H1 (cell line): ENCODE measurements around the gene PSME1. TPM values are rescaled to one million over a fixed set of nuclear protein-coding genes. Genes with fewer than 3 reads are reported as not detected.
A peak's percentile ranks its signal among the peaks of the same experiment; 100 is the strongest.

Experiments
- CTCF ChIA-PET: fragments of 300-600 bp; sonication (Branson Sonifier 250); formaldehyde crosslinking; loops from one replicate; lab custom pipeline; 2021; ENCODE audit not compliant: partially characterized antibody; lab: Charles Lee
- POLR2A ChIA-PET: fragments of 300-600 bp; sonication (Branson Sonifier 250); formaldehyde crosslinking; loops from one replicate; lab custom pipeline; 2021; ENCODE audit warnings: inconsistent platforms; ENCODE audit not compliant: partially characterized antibody; lab: Charles Lee
- DNase-seq, 2 experiments: peaks; one replicate each; pipeline versions ENCODE4 v3.0.0 to v3.0.0-alpha.2; 2010 to 2022; ENCODE audit warnings: low spot score in 2 of 2, low read depth in 1 of 2, mixed read lengths in 1 of 2
- FAIRE-seq: peaks from 2 replicates; lab custom pipeline; 2011; peaks lifted over from hg19 to GRCh38; lab: Jason Lieb, UNC
- H2AFZ ChIP-seq: 2 replicates; pipeline ENCODE4 v1.8.1; 2012; ENCODE audit warnings: low read length, inconsistent platforms
- H2AK5ac ChIP-seq: 2 replicates; pipeline ENCODE4 v1.6.1; 2013; ENCODE audit warnings: low read depth, low read length
- H2BK120ac ChIP-seq: replicated peaks from 2 replicates; pipeline ENCODE3; 2013; ENCODE audit warnings: low read depth, low read length, inconsistent platforms
- H2BK12ac ChIP-seq: 2 replicates; pipeline ENCODE4 v1.6.1; 2013; ENCODE audit warnings: low read depth, low read length
- H2BK15ac ChIP-seq: 2 replicates; pipeline ENCODE4 v1.6.1; 2013; ENCODE audit warnings: low read length
- H2BK20ac ChIP-seq: 2 replicates; pipeline ENCODE4 v1.6.1; 2013; ENCODE audit warnings: low read length
- H2BK5ac ChIP-seq: 2 replicates; pipeline ENCODE4 v1.6.1; 2013; ENCODE audit warnings: low read depth, low read length
- H3K14ac ChIP-seq: 2 replicates; pipeline ENCODE4 v1.6.1; 2013; ENCODE audit warnings: inconsistent platforms; ENCODE audit not compliant: insufficient read length
- H3K18ac ChIP-seq: 2 replicates; pipeline ENCODE4 v1.6.1; 2013; ENCODE audit warnings: low read length; ENCODE audit errors: extremely low read depth
- H3K23ac ChIP-seq: 2 replicates; pipeline ENCODE4 v1.6.1; 2013; ENCODE audit warnings: inconsistent platforms; ENCODE audit not compliant: insufficient read length
- H3K23me2 ChIP-seq: 2 replicates; pipeline ENCODE4 v1.6.1; 2013; ENCODE audit warnings: low read depth, low read length
- H3K27ac ChIP-seq: 2 replicates; pipeline ENCODE4 v1.6.1; 2011; ENCODE audit warnings: low read depth, low read length, inconsistent platforms
- H3K27me3 ChIP-seq, 4 experiments: replicated peaks in 1 of 4; 1 replicate in 1 of 4; 2 replicates in 3 of 4; pipeline versions ENCODE4 v1.6.1 to v1.8.1; 2011 to 2013; ENCODE audit warnings: low read length in 3 of 4, mild to moderate bottlenecking in 3 of 4, inconsistent platforms in 2 of 4, mixed read lengths in 2 of 4, moderate library complexity in 1 of 4; ENCODE audit not compliant: control insufficient read depth in 3 of 4, insufficient read depth in 3 of 4; ENCODE audit errors: extremely low read depth in 1 of 4
- H3K36me3 ChIP-seq, 4 experiments: 2 replicates each; pipeline versions ENCODE4 v1.6.1 to v1.8.1; 2011 to 2013; ENCODE audit warnings: mild to moderate bottlenecking in 4 of 4, low read length in 3 of 4, moderate library complexity in 2 of 4, control low read depth in 1 of 4, inconsistent platforms in 1 of 4; ENCODE audit not compliant: insufficient read depth in 4 of 4, control insufficient read depth in 2 of 4
- H3K4ac ChIP-seq: replicated peaks from 2 replicates; pipeline ENCODE3; 2013; ENCODE audit warnings: low read length, low read depth, mixed read lengths, inconsistent platforms; ENCODE audit not compliant: insufficient read length
- H3K4me1 ChIP-seq, 4 experiments: replicated peaks in 1 of 4; 1 replicate in 1 of 4; 2 replicates in 3 of 4; pipeline versions ENCODE4 v1.6.1 to v1.8.1; 2011 to 2013; ENCODE audit warnings: low read length in 3 of 4, inconsistent platforms in 2 of 4, mixed read lengths in 1 of 4; ENCODE audit not compliant: insufficient read depth in 4 of 4, control insufficient read depth in 3 of 4
- H3K4me2 ChIP-seq, 2 experiments: 2 replicates each; pipeline versions ENCODE4 v1.6.1 to v1.8.1; 2011 to 2013; ENCODE audit warnings: low read depth in 2 of 2, low read length in 2 of 2, control low read depth in 1 of 2, inconsistent platforms in 1 of 2, mild to moderate bottlenecking in 1 of 2; ENCODE audit not compliant: insufficient read depth in 1 of 2
- H3K4me3 ChIP-seq, 4 experiments: fragments of 200-600, 300-600 bp in 1 of 4; sonication (generic), shearing (Covaris generic), sonication (Bioruptor Twin) in 1 of 4; 2 replicates each; pipeline versions ENCODE4 v1.5.1 to v1.8.1; 2011 to 2016; ENCODE audit warnings: low read length in 4 of 4, low read depth in 3 of 4, control low read depth in 2 of 4, inconsistent platforms in 2 of 4, mild to moderate bottlenecking in 2 of 4, mixed read lengths in 1 of 4, moderate library complexity in 1 of 4; ENCODE audit not compliant: insufficient read depth in 2 of 4; ENCODE audit errors: extremely low read depth in 1 of 4
- H3K56ac ChIP-seq: replicated peaks from 2 replicates; pipeline ENCODE3; 2013; ENCODE audit warnings: low read depth, mild to moderate bottlenecking, mixed read lengths, low read length, inconsistent platforms; ENCODE audit not compliant: insufficient read length
- H3K79me1 ChIP-seq: 2 replicates; pipeline ENCODE4 v1.6.1; 2013; ENCODE audit warnings: low read depth, low read length, control low read depth
- H3K79me2 ChIP-seq, 2 experiments: 2 replicates each; pipeline versions ENCODE4 v1.6.1 to v1.8.1; 2012 to 2013; ENCODE audit warnings: low read length in 2 of 2, mild to moderate bottlenecking in 2 of 2, inconsistent platforms in 1 of 2; ENCODE audit not compliant: insufficient read depth in 2 of 2, control insufficient read depth in 1 of 2
- H3K9ac ChIP-seq, 4 experiments: replicated peaks in 1 of 4; 1 replicate in 1 of 4; 2 replicates in 3 of 4; pipeline versions ENCODE4 v1.6.1 to v1.8.1; 2011 to 2013; ENCODE audit warnings: low read depth in 3 of 4, low read length in 3 of 4, control low read depth in 2 of 4, mild to moderate bottlenecking in 2 of 4, moderate library complexity in 2 of 4, inconsistent platforms in 1 of 4; ENCODE audit errors: extremely low read depth in 1 of 4
- H3K9me3 ChIP-seq, 2 experiments: 2 replicates each; pipeline versions ENCODE4 v1.6.1 to v1.8.1; 2012 to 2013; ENCODE audit warnings: mild to moderate bottlenecking in 2 of 2, moderate library complexity in 2 of 2, control low read depth in 1 of 2, inconsistent platforms in 1 of 2, low read depth in 1 of 2, low read length in 1 of 2, mixed read lengths in 1 of 2; ENCODE audit not compliant: insufficient read depth in 2 of 2
- H4K20me1 ChIP-seq, 2 experiments: replicated peaks in 1 of 2; 2 replicates each; pipeline versions ENCODE3 to v1.8.1; 2011 to 2013; ENCODE audit warnings: inconsistent platforms in 2 of 2, low read length in 2 of 2, mild to moderate bottlenecking in 1 of 2; ENCODE audit not compliant: insufficient read depth in 2 of 2, control insufficient read depth in 1 of 2
- H4K5ac ChIP-seq: 2 replicates; pipeline ENCODE4 v1.6.1; 2013; ENCODE audit warnings: low read length, low read depth, mixed read lengths, inconsistent platforms; ENCODE audit not compliant: insufficient read length
- H4K8ac ChIP-seq: 2 replicates; pipeline ENCODE4 v1.8.0; 2013; ENCODE audit warnings: mild to moderate bottlenecking, moderate library complexity, low read length, inconsistent platforms; ENCODE audit not compliant: insufficient read depth; ENCODE audit errors: extremely low read depth
- H4K91ac ChIP-seq: replicated peaks from 2 replicates; pipeline ENCODE3; 2013; ENCODE audit warnings: low read length, mixed read lengths, inconsistent platforms; ENCODE audit not compliant: insufficient read length
- WGBS, 2 experiments: shearing (Covaris generic) in 1 of 2; methylation state at CpG; one replicate each; pipeline versions ENCODE4 v1.1.6 to v1.1.7; 2013 to 2015; ENCODE audit warnings: low lambda C conversion rate in 2 of 2, mixed read lengths in 2 of 2, inconsistent platforms in 1 of 2, low coverage in 1 of 2, missing lambda C conversion rate in 1 of 2; ENCODE audit not compliant: insufficient replicate concordance in 2 of 2, insufficient coverage in 1 of 2, insufficient read length in 1 of 2; ENCODE audit errors: extremely low coverage in 1 of 2, missing lambda C conversion rate in 1 of 2; 5-methylcytosine and 5-hydroxymethylcytosine counted together
- polyA plus RNA-seq, 7 experiments: library from polyadenylated mRNA; depleted of rRNA in 3 of 7; stranded (reverse) in 5 of 7; unstranded in 2 of 7; fragments of >200 nt in 5 of 7; fragments of 200-250 nt in 2 of 7; gene quantifications; 1 replicate in 5 of 7; 2 replicates in 1 of 7; 4 replicates in 1 of 7; pipeline versions ENCODE4 v1.2.1 to v1.2.3, GENCODE V29; 2011 to 2013; ENCODE audit warnings: missing spikeins in 2 of 7, mixed read lengths in 2 of 7
- total RNA-seq: library from RNA; stranded (reverse); fragmentation: NEBNext Ultra II Directional; extraction: Animal tissue kit (Norgen Biotek cat#: 25700); gene quantifications from 2 replicates; pipeline ENCODE4 v1.2.1, GENCODE V29; 2021

Gene PSME1
- total and polyA plus RNA-seq, 2 of the 8 experiments (the other 6 are each of a cell fraction or from before 2014, with no cell fraction given): 74.9 to 85.9 TPM

- Histone ChIP-seq H2BK120ac (no peak overlapping the region), H4K5ac (no peak overlapping the region), H2AK5ac (no peak overlapping the region), H3K79me2 (no peaks in the 10 kb centered on the region), H3K9ac (peak overlapping the region in 1 of 4 experiments; percentile 37; a peak in 2 of 7 replicates), H2BK5ac (no peak overlapping the region), H4K20me1 (peaks cover 0 to 3% of the 10 kb centered on the region in 2 experiments), H2BK20ac (no peak overlapping the region), H2BK12ac (peak overlapping the region; percentile 55; the same call in 1 of the 2 replicates), H3K4me3 (peak overlapping the region; percentile 62 to 77 (median 71); a peak in 7 of 8 replicates), H3K18ac (no peak overlapping the region), H3K23me2 (peaks cover 5% of the 10 kb centered on the region; the same call in 1 of the 2 replicates), H3K56ac (no peak overlapping the region), H3K14ac (no peak overlapping the region), H3K9me3 (no peaks in the 10 kb centered on the region), H3K4me2 (peak overlapping the region; percentile 75 to 96), H3K36me3 (peaks cover 0 to 4% (median 0%) of the 10 kb centered on the region in 4 experiments; a peak in 3 of 8 replicates), H4K8ac (peak overlapping the region; percentile 59; the same call in 1 of the 2 replicates), H3K79me1 (no peaks in the 10 kb centered on the region), H3K4ac (no peak overlapping the region), H3K4me1 (peaks cover 0 to 9% (median 7%) of the 10 kb centered on the region in 4 experiments; a peak in 4 of 7 replicates), H3K23ac (no peak overlapping the region), H4K91ac (no peak overlapping the region), H2AFZ (no peak overlapping the region), H3K27ac (no peak overlapping the region), H3K27me3 (no peaks in the 10 kb centered on the region), H2BK15ac (no peak overlapping the region)
- FAIRE-seq (no peak), DNase-seq (no peak)
- CTCF ChIA-PET: interaction anchor here (0.9 to 1.5 kb wide), 4 partner anchors 10 to 135 kb away, joined by 3 to 5 read pairs (median 4); partner anchors contain the start of genes CIDEB and IRF9
- 71% methylated on average over 20 of the region's 20 CpGs; no CpG with 5 or more reads in 1 of the 2 experiments for WGBS, 2 experiments
- POLR2A ChIA-PET: interaction anchor here (0.8 to 10.7 kb wide), 14 partner anchors 8 to 161 kb away, joined by 3 to 158 read pairs (median 5); partner anchors contain the start of genes CARMIL3, CHMP4A, IPO4 and IRF9
Observed at GRCh38 chr14:24172871-24173281, 36.9 kb downstream of the PSME1 start.
